H9 (cell line): Measurements from ENCODE around the gene TMEM181. TPM values are rescaled to one million over a fixed set of nuclear protein-coding genes. Genes with fewer than 3 reads are reported as not detected.

Experiments used
- DNase-seq: peaks from one replicate; pipeline ENCODE4 v3.0.0-alpha.2; 2017
- H2AFZ ChIP-seq: one replicate; pipeline ENCODE4 v1.6.1; 2013; ENCODE audit warnings: mild to moderate bottlenecking, low read length, control low read depth, moderate library complexity
- H2AK5ac ChIP-seq: 2 replicates; pipeline ENCODE4 v1.6.1; 2013; ENCODE audit warnings: low read length, control low read depth, mixed read lengths; ENCODE audit not compliant: insufficient read length
- H2BK120ac ChIP-seq: one replicate; pipeline ENCODE4 v1.6.1; 2013; ENCODE audit warnings: low read depth, mild to moderate bottlenecking, low read length, control low read depth, inconsistent platforms; ENCODE audit not compliant: poor library complexity, severe bottlenecking
- H2BK12ac ChIP-seq: 2 replicates; pipeline ENCODE4 v1.6.1; 2013; ENCODE audit warnings: low read length, control low read depth, mixed read lengths, low read depth; ENCODE audit not compliant: insufficient read length
- H2BK15ac ChIP-seq: 2 replicates; pipeline ENCODE4 v1.6.1; 2013; ENCODE audit warnings: low read depth, low read length, control low read depth
- H2BK20ac ChIP-seq: one replicate; pipeline ENCODE4 v1.6.1; 2013; ENCODE audit warnings: low read depth, mild to moderate bottlenecking, low read length, control low read depth, inconsistent platforms; ENCODE audit not compliant: poor library complexity, severe bottlenecking
- H2BK5ac ChIP-seq: 2 replicates; pipeline ENCODE4 v1.6.1; 2013; ENCODE audit warnings: low read length, control low read depth, mixed read lengths; ENCODE audit not compliant: insufficient read length
- H3K14ac ChIP-seq: 2 replicates; pipeline ENCODE4 v1.6.1; 2013; ENCODE audit warnings: low read length, control low read depth; ENCODE audit not compliant: insufficient read depth
- H3K18ac ChIP-seq: 2 replicates; pipeline ENCODE4 v1.6.1; 2013; ENCODE audit warnings: low read depth, mild to moderate bottlenecking, mixed read lengths, low read length, control low read depth; ENCODE audit not compliant: insufficient read length
- H3K23ac ChIP-seq: 2 replicates; pipeline ENCODE4 v1.6.1; 2013; ENCODE audit warnings: low read length, control low read depth, mixed read lengths, low read depth; ENCODE audit not compliant: insufficient read length
- H3K23me2 ChIP-seq: 2 replicates; pipeline ENCODE4 v1.6.1; 2013; ENCODE audit warnings: low read depth, mild to moderate bottlenecking, mixed read lengths, low read length, control low read depth; ENCODE audit not compliant: insufficient read length, poor library complexity, severe bottlenecking
- H3K27ac ChIP-seq: 2 replicates; pipeline ENCODE4 v1.5.1; 2013; ENCODE audit warnings: low read length, control low read depth, mixed read lengths, low read depth; ENCODE audit not compliant: insufficient read length
- H3K27me3 ChIP-seq: 2 replicates; pipeline ENCODE4 v1.6.1; 2013; ENCODE audit warnings: low read length, control low read depth, inconsistent platforms; ENCODE audit not compliant: insufficient read depth
- H3K4ac ChIP-seq: 2 replicates; pipeline ENCODE4 v1.6.1; 2013; ENCODE audit warnings: low read depth, mild to moderate bottlenecking, control low read depth, inconsistent platforms, low read length, moderate library complexity
- H3K4me1 ChIP-seq: 2 replicates; pipeline ENCODE4 v1.6.1; 2013; ENCODE audit warnings: low read length, control low read depth, inconsistent platforms; ENCODE audit not compliant: insufficient read depth
- H3K4me2 ChIP-seq: 2 replicates; pipeline ENCODE4 v1.6.1; 2013; ENCODE audit warnings: low read length, control low read depth, mixed read lengths; ENCODE audit not compliant: insufficient read length, insufficient read depth
- H3K56ac ChIP-seq: 2 replicates; pipeline ENCODE4 v1.6.1; 2013; ENCODE audit warnings: low read depth, mild to moderate bottlenecking, mixed read lengths, low read length, control low read depth; ENCODE audit not compliant: insufficient read length
- H3K79me1 ChIP-seq: 2 replicates; pipeline ENCODE4 v1.6.1; 2013; ENCODE audit warnings: low read depth, mild to moderate bottlenecking, moderate library complexity, low read length, control low read depth, inconsistent platforms; ENCODE audit not compliant: insufficient read depth, poor library complexity, severe bottlenecking
- H3K79me2 ChIP-seq: 2 replicates; pipeline ENCODE4 v1.6.1; 2013; ENCODE audit warnings: low read length, control low read depth, inconsistent platforms; ENCODE audit not compliant: insufficient read depth
- H3K9ac ChIP-seq: 2 replicates; pipeline ENCODE4 v1.6.1; 2013; ENCODE audit warnings: low read length, control low read depth, mixed read lengths; ENCODE audit not compliant: insufficient read length; ENCODE audit errors: extremely low read depth
- H3K9me3 ChIP-seq: one replicate; pipeline ENCODE4 v1.6.1; 2013; ENCODE audit warnings: low read depth, low read length, inconsistent platforms; ENCODE audit not compliant: control insufficient read depth
- H3T11ph ChIP-seq: one replicate; pipeline ENCODE4 v1.6.1; 2013; ENCODE audit warnings: mild to moderate bottlenecking, low read length, control low read depth, inconsistent platforms
- H4K20me1 ChIP-seq: one replicate; pipeline ENCODE4 v1.6.1; 2013; ENCODE audit not compliant: control insufficient read depth, insufficient read length, insufficient read depth
- H4K5ac ChIP-seq: 2 replicates; pipeline ENCODE4 v1.6.1; 2013; ENCODE audit warnings: low read depth, mild to moderate bottlenecking, mixed read lengths, low read length, control low read depth; ENCODE audit not compliant: insufficient read length
- H4K8ac ChIP-seq: replicated peaks from 2 replicates; pipeline ENCODE4 v1.6.1; 2013; ENCODE audit warnings: low read length, control low read depth, mixed read lengths, low read depth; ENCODE audit not compliant: insufficient read length
- H4K91ac ChIP-seq: 2 replicates; pipeline ENCODE4 v1.6.1; 2013; ENCODE audit warnings: low read depth, mild to moderate bottlenecking, moderate library complexity, mixed read lengths, low read length, control low read depth; ENCODE audit not compliant: insufficient read length
- H3K27ac Mint-ChIP-seq, 3 experiments: 2 replicates in 2 of 3; 3 replicates in 1 of 3; pipeline ENCODE4 v1.8.0; 2020 to 2021; ENCODE audit warnings: mixed read lengths in 3 of 3, mild to moderate bottlenecking in 1 of 3, moderate library complexity in 1 of 3
- H3K27me3 Mint-ChIP-seq: 2 replicates; pipeline ENCODE4 v1.8.0; 2021; ENCODE audit warnings: low read depth, mild to moderate bottlenecking, moderate library complexity, mixed read lengths
- H3K36me3 Mint-ChIP-seq, 3 experiments: 2 replicates in 2 of 3; 3 replicates in 1 of 3; pipeline ENCODE4 v1.8.0; 2020 to 2021; ENCODE audit warnings: low read depth in 3 of 3, mixed read lengths in 3 of 3; ENCODE audit not compliant: insufficient read depth in 1 of 3
- H3K4me1 Mint-ChIP-seq, 2 experiments: 2 replicates each; pipeline ENCODE4 v1.8.0; 2020; ENCODE audit warnings: mixed read lengths in 2 of 2
- H3K4me3 Mint-ChIP-seq, 2 experiments: 2 replicates in 1 of 2; 3 replicates in 1 of 2; pipeline ENCODE4 v1.8.0; 2020 to 2021; ENCODE audit warnings: mild to moderate bottlenecking in 2 of 2, mixed read lengths in 2 of 2, moderate library complexity in 1 of 2
- H3K9me3 Mint-ChIP-seq, 2 experiments: 2 replicates in 1 of 2; 3 replicates in 1 of 2; pipeline ENCODE4 v1.8.0; 2020; ENCODE audit warnings: mild to moderate bottlenecking in 2 of 2, mixed read lengths in 2 of 2, moderate library complexity in 1 of 2
- WGBS: extraction: QIAGEN DNeasy Blood & Tissue Kit; methylation state at CpG from one replicate; pipeline ENCODE4 v1.1.7; 2013; ENCODE audit warnings: missing lambda C conversion rate, low lambda C conversion rate, mixed read lengths; ENCODE audit not compliant: insufficient read length; ENCODE audit errors: extremely low coverage; 5-methylcytosine and 5-hydroxymethylcytosine counted together
- total RNA-seq: library from RNA; stranded (reverse); gene quantifications from 2 replicates; pipeline ENCODE4 v1.2.1, GENCODE V29; 2021
- TF ChIP-seq, protein P1 (sequence below): fragments of 200-600 bp; sonication (generic); conservative IDR thresholded peaks from 3 replicates; pipeline ENCODE4 v1.8.0; 2021; ENCODE audit warnings: antibody characterized with exemption, mild to moderate bottlenecking

TMEM181 gene
- total RNA-seq, 1 experiment from 2014 or later = 24.4 TPM

- Histone ChIP-seq H4K20me1 (no peaks in the 10 kb centered on the region), H3K4me2 (no peak overlapping the region), H4K8ac (no peak overlapping the region), H4K5ac (no peak overlapping the region), H3K27ac (no peak overlapping the region), H3T11ph (no peak overlapping the region), H2BK15ac (no peak overlapping the region), H3K9me3 (no peaks in the 10 kb centered on the region), H3K18ac (no peak overlapping the region), H4K91ac (no peak overlapping the region), H2BK20ac (no peak overlapping the region), H3K14ac (no peak overlapping the region), H3K79me1 (no peaks in the 10 kb centered on the region), H3K56ac (no peak overlapping the region), H3K23me2 (no peaks in the 10 kb centered on the region), H3K79me2 (peaks cover 2% of the 10 kb centered on the region; the same call in 1 of the 2 replicates), H3K27me3 (no peaks in the 10 kb centered on the region), H2AFZ (no peak overlapping the region), H2BK5ac (no peak overlapping the region), H3K23ac (no peak overlapping the region), H3K4ac (no peak overlapping the region), H3K9ac (no peak overlapping the region), H2BK12ac (no peak overlapping the region), H3K4me1 (no peaks in the 10 kb centered on the region), H2BK120ac (no peak overlapping the region), H2AK5ac (no peak overlapping the region)
- no CpG with 5 or more reads among the region's 4 CpGs for WGBS
- DNase-seq = no peak
- no peaks in the 10 kb centered on the region; the same call in 1 of the 2 replicates for H3K27me3 Mint-ChIP-seq
- peak overlapping the region in 1 of 3 experiments; percentile 39; a peak in 1 of 7 replicates for H3K27ac Mint-ChIP-seq
- TF ChIP-seq, protein P1, sequence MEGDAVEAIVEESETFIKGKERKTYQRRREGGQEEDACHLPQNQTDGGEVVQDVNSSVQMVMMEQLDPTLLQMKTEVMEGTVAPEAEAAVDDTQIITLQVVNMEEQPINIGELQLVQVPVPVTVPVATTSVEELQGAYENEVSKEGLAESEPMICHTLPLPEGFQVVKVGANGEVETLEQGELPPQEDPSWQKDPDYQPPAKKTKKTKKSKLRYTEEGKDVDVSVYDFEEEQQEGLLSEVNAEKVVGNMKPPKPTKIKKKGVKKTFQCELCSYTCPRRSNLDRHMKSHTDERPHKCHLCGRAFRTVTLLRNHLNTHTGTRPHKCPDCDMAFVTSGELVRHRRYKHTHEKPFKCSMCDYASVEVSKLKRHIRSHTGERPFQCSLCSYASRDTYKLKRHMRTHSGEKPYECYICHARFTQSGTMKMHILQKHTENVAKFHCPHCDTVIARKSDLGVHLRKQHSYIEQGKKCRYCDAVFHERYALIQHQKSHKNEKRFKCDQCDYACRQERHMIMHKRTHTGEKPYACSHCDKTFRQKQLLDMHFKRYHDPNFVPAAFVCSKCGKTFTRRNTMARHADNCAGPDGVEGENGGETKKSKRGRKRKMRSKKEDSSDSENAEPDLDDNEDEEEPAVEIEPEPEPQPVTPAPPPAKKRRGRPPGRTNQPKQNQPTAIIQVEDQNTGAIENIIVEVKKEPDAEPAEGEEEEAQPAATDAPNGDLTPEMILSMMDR = no peak
- H3K4me3 Mint-ChIP-seq = no peak overlapping the region
- H3K36me3 Mint-ChIP-seq = peaks cover 0 to 7% (median 0%) of the 10 kb centered on the region in 3 experiments; a peak in 3 of 7 replicates
- H3K9me3 Mint-ChIP-seq = no peaks in the 10 kb centered on the region
- H3K4me1 Mint-ChIP-seq = peaks cover 10 to 11% of the 10 kb centered on the region in 2 experiments
Measured at GRCh38 chr6:158514176-158514575, 45.7 kb upstream of the TMEM181 start.
